ENCODE measurements around the gene GHRL. TPM values are rescaled to one million over a fixed set of nuclear protein-coding genes. Genes with fewer than 3 reads are reported as not detected.

Gene GHRL
- total RNA-seq, 1 donor = under 0.01 TPM

DNA sequence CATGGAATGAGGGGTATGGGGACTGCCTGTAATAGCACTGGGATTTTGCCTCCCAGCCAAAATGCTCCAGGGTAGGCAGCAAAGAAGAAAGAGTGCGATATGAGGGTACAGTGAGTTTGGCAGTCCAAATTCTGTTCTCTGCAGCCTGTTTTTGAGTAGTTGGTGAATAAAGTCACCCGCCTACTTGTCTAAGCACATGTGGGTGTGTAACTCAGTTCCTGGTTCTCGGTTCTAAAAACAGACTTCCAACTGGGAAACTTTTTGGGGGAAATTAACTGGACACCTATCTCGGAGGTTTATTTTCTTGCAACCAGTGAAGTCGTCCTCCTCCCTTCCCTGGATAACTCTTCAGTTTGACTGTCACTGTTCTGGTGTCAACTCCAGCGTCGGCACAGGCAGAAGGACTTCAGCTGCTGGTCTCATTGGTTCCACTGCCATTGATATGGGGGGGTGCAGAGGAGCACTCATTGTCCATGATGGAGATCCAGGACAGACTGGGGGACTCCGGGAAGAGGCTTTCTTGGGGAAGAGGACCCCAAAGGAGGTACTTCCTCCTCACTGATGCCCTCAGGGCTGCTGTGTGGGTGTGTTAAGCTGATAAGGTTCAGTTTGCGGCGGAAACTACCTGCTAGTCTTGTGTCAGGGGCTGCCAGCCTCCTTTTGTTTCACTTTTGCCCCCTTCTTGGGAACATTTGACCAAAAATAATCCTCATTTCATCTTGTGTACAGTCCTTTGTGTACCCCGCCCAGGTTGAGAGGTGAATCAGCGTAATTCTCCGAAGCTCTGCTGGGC lies 13.2 kb downstream of the GHRL start:
- Histone ChIP-seq H3K4me2 (ENCODE audit: insufficient read depth, low read length) (no peak overlapping the region), H4K20me1 (ENCODE audit: insufficient read depth, low read length) (peaks cover 6% of the 10 kb centered on the region), H3K4me1 (ENCODE audit: insufficient read depth, low read length) (peaks cover 16% of the 10 kb centered on the region), H3K27me3 (ENCODE audit: insufficient read depth, low read length) (no peaks in the 10 kb centered on the region), H3K79me2 (ENCODE audit: insufficient read depth, low read length) (peaks cover 40% of the 10 kb centered on the region), H3K27ac (ENCODE audit: low read depth, low read length) (no peak overlapping the region), H2AFZ (ENCODE audit: low read length) (no peak overlapping the region), H3K4me3 (ENCODE audit: insufficient read depth, low read length) (no peak overlapping the region), H3K9me3 (ENCODE audit: low read depth, low read length) (no peaks in the 10 kb centered on the region), H3K36me3 (ENCODE audit: insufficient read depth, low read length) (peaks cover 41% of the 10 kb centered on the region)
- TF ChIP-seq, protein P1, sequence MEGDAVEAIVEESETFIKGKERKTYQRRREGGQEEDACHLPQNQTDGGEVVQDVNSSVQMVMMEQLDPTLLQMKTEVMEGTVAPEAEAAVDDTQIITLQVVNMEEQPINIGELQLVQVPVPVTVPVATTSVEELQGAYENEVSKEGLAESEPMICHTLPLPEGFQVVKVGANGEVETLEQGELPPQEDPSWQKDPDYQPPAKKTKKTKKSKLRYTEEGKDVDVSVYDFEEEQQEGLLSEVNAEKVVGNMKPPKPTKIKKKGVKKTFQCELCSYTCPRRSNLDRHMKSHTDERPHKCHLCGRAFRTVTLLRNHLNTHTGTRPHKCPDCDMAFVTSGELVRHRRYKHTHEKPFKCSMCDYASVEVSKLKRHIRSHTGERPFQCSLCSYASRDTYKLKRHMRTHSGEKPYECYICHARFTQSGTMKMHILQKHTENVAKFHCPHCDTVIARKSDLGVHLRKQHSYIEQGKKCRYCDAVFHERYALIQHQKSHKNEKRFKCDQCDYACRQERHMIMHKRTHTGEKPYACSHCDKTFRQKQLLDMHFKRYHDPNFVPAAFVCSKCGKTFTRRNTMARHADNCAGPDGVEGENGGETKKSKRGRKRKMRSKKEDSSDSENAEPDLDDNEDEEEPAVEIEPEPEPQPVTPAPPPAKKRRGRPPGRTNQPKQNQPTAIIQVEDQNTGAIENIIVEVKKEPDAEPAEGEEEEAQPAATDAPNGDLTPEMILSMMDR (IDR thresholded peaks at IDR 0.05; ENCODE audit: extremely low read depth, low read depth, low read length) = no peak
- DNase-seq (ENCODE audit: insufficient read length, low spot score, missing footprints) = no peak

DNA sequence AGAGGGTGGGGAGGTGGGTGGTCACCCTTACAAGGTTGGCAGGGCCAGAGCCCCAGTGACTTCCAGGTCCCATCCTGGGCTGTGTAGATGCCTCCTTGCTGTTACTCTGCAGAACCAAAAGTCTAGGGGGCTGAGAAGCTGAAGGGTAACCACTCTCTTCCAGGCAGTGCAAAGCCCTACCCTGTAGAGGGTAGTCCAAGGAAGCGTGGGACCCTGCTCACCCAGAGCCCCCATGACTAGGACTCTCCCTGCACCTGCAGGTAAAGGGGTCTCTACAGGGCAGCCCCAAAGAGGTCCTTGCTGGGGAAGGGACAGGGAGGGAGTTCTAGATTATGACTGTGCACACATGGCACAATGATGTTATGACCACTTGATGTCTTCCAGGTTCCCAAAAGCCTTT lies 14.2 kb downstream of the GHRL start:
- peaks cover 14% of the 10 kb centered on the region for H4K20me1 ChIP-seq (ENCODE audit: insufficient read depth, low read length)
- H3K27ac ChIP-seq (ENCODE audit: low read depth, low read length) = no peak overlapping the region
- TF ChIP-seq, protein P1 (IDR thresholded peaks at IDR 0.05; ENCODE audit: extremely low read depth, low read depth, low read length) = no peak
- DNase-seq (ENCODE audit: insufficient read length, low spot score, missing footprints) = no peak
- H3K27me3 ChIP-seq (ENCODE audit: insufficient read depth, low read length) = no peaks in the 10 kb centered on the region
- peaks cover 45% of the 10 kb centered on the region for H3K36me3 ChIP-seq (ENCODE audit: insufficient read depth, low read length)
- H3K79me2 ChIP-seq (ENCODE audit: insufficient read depth, low read length) = peaks cover 44% of the 10 kb centered on the region
- H3K4me1 ChIP-seq (ENCODE audit: insufficient read depth, low read length) = peaks cover 16% of the 10 kb centered on the region
- no peak overlapping the region for H2AFZ ChIP-seq (ENCODE audit: low read length)
- H3K4me3 ChIP-seq (ENCODE audit: insufficient read depth, low read length) = no peak overlapping the region
- no peaks in the 10 kb centered on the region for H3K9me3 ChIP-seq (ENCODE audit: low read depth, low read length)
- H3K4me2 ChIP-seq (ENCODE audit: insufficient read depth, low read length) = no peak overlapping the region

DNA sequence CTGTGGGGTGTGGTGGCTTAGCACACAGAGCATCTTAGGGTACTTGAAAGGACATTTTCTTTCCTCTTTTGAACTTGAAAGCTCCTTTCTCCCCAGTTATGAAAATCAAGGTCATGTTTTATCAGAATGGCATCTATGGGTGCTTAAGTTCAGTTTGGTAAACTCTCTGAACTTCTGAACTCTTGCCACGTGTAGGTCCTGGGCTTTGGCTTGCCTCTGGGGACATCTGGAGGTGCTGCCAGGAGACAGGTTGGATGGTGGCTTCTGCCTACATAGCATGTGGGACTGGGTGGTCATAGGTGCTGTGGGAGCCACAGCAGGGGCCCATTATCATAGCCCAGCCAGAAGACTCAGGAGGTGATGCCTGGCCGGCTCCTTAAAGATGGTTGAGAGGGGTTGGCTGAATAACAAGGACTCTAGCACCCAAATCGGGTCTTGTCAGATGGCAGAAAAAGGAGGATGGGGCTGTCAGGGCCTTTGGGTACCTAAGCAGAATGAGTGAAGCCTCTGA lies 15.6 kb downstream of the GHRL start:
- Histone ChIP-seq H3K4me1 (ENCODE audit: insufficient read depth, low read length) (peaks cover 7% of the 10 kb centered on the region), H3K4me3 (ENCODE audit: insufficient read depth, low read length) (no peak overlapping the region), H3K27ac (ENCODE audit: low read depth, low read length) (no peak overlapping the region), H3K79me2 (ENCODE audit: insufficient read depth, low read length) (peaks cover 54% of the 10 kb centered on the region), H2AFZ (ENCODE audit: low read length) (no peak overlapping the region), H4K20me1 (ENCODE audit: insufficient read depth, low read length) (peaks cover 22% of the 10 kb centered on the region), H3K36me3 (ENCODE audit: insufficient read depth, low read length) (peaks cover 41% of the 10 kb centered on the region), H3K9me3 (ENCODE audit: low read depth, low read length) (no peaks in the 10 kb centered on the region), H3K4me2 (ENCODE audit: insufficient read depth, low read length) (no peak overlapping the region), H3K27me3 (ENCODE audit: insufficient read depth, low read length) (no peaks in the 10 kb centered on the region)
- DNase-seq (ENCODE audit: insufficient read length, low spot score, missing footprints) = no peak
- TF ChIP-seq, protein P1 (IDR thresholded peaks at IDR 0.05; ENCODE audit: extremely low read depth, low read depth, low read length) = no peak

DNA sequence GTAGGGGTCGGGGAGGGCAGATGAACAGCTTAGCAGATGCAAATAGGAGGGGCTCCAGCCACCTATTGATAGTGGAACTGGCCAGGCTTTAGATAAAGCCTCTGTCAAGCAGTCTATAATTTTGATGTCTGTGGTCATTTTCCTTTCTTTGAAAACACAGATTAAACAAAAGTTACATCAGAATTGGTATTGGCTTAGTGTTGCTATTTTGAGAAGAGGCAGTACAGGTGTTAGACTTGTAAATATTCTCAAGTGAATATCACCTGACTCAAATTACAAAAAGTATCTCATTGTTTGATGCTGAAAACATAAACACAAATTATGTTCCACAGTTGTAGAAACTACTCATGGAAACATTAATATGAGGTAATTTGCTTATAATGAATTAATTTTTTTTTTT lies 18.1 kb downstream of the GHRL start:
- Histone ChIP-seq H3K36me3 (ENCODE audit: insufficient read depth, low read length) (peaks cover 41% of the 10 kb centered on the region), H3K27me3 (ENCODE audit: insufficient read depth, low read length) (no peaks in the 10 kb centered on the region), H2AFZ (ENCODE audit: low read length) (no peak overlapping the region), H4K20me1 (ENCODE audit: insufficient read depth, low read length) (peaks cover 22% of the 10 kb centered on the region), H3K4me2 (ENCODE audit: insufficient read depth, low read length) (no peak overlapping the region), H3K27ac (ENCODE audit: low read depth, low read length) (no peak overlapping the region), H3K4me1 (ENCODE audit: insufficient read depth, low read length) (no peaks in the 10 kb centered on the region), H3K79me2 (ENCODE audit: insufficient read depth, low read length) (peaks cover 79% of the 10 kb centered on the region), H3K4me3 (ENCODE audit: insufficient read depth, low read length) (no peak overlapping the region), H3K9me3 (ENCODE audit: low read depth, low read length) (no peaks in the 10 kb centered on the region)
- TF ChIP-seq, protein P1 (IDR thresholded peaks at IDR 0.05; ENCODE audit: extremely low read depth, low read depth, low read length) = no peak
- no peak for DNase-seq (ENCODE audit: insufficient read length, low spot score, missing footprints)
